Muscle of leg (tissue), 11 donors: Measurements from ENCODE around the gene FAM83D. TPM values are rescaled to one million over a fixed set of nuclear protein-coding genes. Genes with fewer than 3 reads are reported as not detected.
A peak's percentile ranks its signal among the peaks of the same experiment; 100 is the strongest.

Source experiments
- DNase-seq: peaks from one replicate; pipeline ENCODE4 v3.0.0; 2013
- H3K27ac ChIP-seq: one replicate; pipeline ENCODE4 v1.5.1; 2013; ENCODE audit warnings: mild to moderate bottlenecking, low read length, control low read depth
- H3K27me3 ChIP-seq: one replicate; pipeline ENCODE4 v1.6.1; 2013; ENCODE audit warnings: low read length; ENCODE audit not compliant: control insufficient read depth, insufficient read depth
- H3K36me3 ChIP-seq: one replicate; pipeline ENCODE4 v1.6.1; 2013; ENCODE audit warnings: low read length; ENCODE audit not compliant: control insufficient read depth, insufficient read depth
- H3K4me1 ChIP-seq: one replicate; pipeline ENCODE4 v1.6.1; 2013; ENCODE audit warnings: low read length; ENCODE audit not compliant: control insufficient read depth, insufficient read depth
- H3K4me3 ChIP-seq: one replicate; pipeline ENCODE4 v1.5.1; 2013; ENCODE audit warnings: low read length, control low read depth
- H3K9me3 ChIP-seq: replicated peaks from 2 replicates; pipeline ENCODE4 v1.6.1; 2013; ENCODE audit warnings: low read depth, low read length; ENCODE audit not compliant: control insufficient read depth
- WGBS: methylation state at CpG from one replicate; pipeline ENCODE4 v1.1.5; 2013; ENCODE audit warnings: missing lambda C conversion rate; ENCODE audit not compliant: insufficient coverage; 5-methylcytosine and 5-hydroxymethylcytosine counted together
- polyA plus RNA-seq, 8 donors: library from polyadenylated mRNA; unstranded; fragments of 120-200 nt; gene quantifications; one replicate each; pipeline versions ENCODE4 v1.2.1 to v1.2.3, GENCODE V29; 2013; ENCODE audit warnings: inconsistent platforms in 1 of 8, low replicate concordance in 1 of 8; ENCODE audit not compliant: insufficient read length in 8 of 8, insufficient read depth in 1 of 8
- total RNA-seq: library from RNA; stranded (reverse); fragments of 120-200 nt; gene quantifications from one replicate; pipeline ENCODE4 v1.2.4, GENCODE V29; 2013

The FAM83D gene
- total and polyA plus RNA-seq, 9 donors, result 5.7 to 13.0 (median 9.1) TPM

GRCh38 chr20:38962044-38962927 lies 36.1 kb downstream of the FAM83D start, which contains the start of gene DHX35:
DHX35 (plus strand) TSS chr20:38962344; CDS start chr20:38962368, 24 bp downstream.
- H3K4me1 ChIP-seq, result peaks cover 7% of the 10 kb centered on the region
- peaks cover 2% of the 10 kb centered on the region for H3K36me3 ChIP-seq
- H3K27me3 ChIP-seq, result no peaks in the 10 kb centered on the region
- DNase-seq, result peak; percentile 99
- 0% methylated on average over 68 of the region's 70 CpGs for WGBS
- H3K9me3 ChIP-seq, result no peaks in the 10 kb centered on the region
- H3K4me3 ChIP-seq, result peak within 1 kb of the TSS; percentile 89
- H3K27ac ChIP-seq, result peak within 1 kb of the TSS; percentile 90

DNA sequence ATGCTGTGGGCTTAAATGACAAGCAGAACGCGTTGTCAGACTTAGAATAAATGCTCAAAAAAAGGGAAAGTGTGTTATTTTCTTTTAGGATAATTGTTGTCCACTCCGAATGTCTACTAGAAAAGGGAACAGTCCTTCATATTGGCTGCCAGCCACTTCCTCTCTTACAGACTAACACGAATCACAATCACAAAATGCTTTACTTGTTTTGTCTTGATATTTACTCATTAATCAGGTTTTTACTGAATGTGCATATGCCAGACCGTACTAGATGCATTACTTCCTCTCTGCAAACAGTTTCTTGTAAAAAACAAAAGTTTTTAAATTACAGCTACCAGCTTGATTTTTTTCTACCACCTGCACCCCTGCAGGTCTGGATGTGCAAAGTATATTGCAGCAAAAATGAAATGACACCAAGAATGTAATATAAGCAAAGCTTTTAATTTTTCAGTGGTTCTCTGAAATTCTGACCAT lies 36.7 kb downstream of the FAM83D start:
- DNase-seq, result peak; percentile 42
- Histone ChIP-seq H3K27ac (no peak overlapping the region), H3K4me3 (peak overlapping the region; percentile 89), H3K27me3 (no peaks in the 10 kb centered on the region), H3K36me3 (peaks cover 3% of the 10 kb centered on the region), H3K4me1 (peaks cover 7% of the 10 kb centered on the region), H3K9me3 (no peaks in the 10 kb centered on the region)
- no CpG with 5 or more reads among the region's 5 CpGs for WGBS

DNA sequence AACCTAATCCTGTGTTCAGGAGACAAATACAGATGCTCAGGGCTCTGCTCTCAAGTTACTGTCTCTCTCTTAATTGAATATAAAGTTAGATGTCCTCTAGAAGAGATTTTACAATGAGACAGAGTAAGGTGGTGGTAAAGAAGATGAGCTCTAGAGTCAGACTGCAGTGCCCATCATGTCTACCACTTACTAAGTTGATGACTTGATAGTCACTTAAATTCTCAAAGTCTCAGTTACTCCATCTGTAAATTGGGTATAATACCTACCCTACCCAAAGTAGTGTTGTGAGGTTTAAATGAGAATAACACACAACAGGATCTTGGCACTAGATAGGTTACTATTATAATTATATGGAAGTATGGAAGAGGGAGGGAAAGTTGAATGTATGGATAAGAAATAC lies 37.5 kb downstream of the FAM83D start:
- Histone ChIP-seq H3K4me1 (peaks cover 7% of the 10 kb centered on the region), H3K4me3 (no peak overlapping the region), H3K27me3 (no peaks in the 10 kb centered on the region), H3K27ac (no peak overlapping the region), H3K9me3 (no peaks in the 10 kb centered on the region), H3K36me3 (peaks cover 8% of the 10 kb centered on the region)
- DNase-seq, result no peak

GRCh38 chr20:38965264-38965663 lies 39.0 kb downstream of the FAM83D start:
- peaks cover 18% of the 10 kb centered on the region for H3K36me3 ChIP-seq
- DNase-seq, result no peak
- no peaks in the 10 kb centered on the region for H3K27me3 ChIP-seq
- H3K27ac ChIP-seq, result no peak overlapping the region
- no peaks in the 10 kb centered on the region for H3K9me3 ChIP-seq
- H3K4me1 ChIP-seq, result peaks cover 7% of the 10 kb centered on the region
- H3K4me3 ChIP-seq, result no peak overlapping the region

- Histone ChIP-seq H3K27me3 (no peaks in the 10 kb centered on the region), H3K27ac (no peak overlapping the region), H3K36me3 (peaks cover 23% of the 10 kb centered on the region), H3K4me1 (peaks cover under 1% of the 10 kb centered on the region), H3K4me3 (no peak overlapping the region), H3K9me3 (no peaks in the 10 kb centered on the region)
- 88% methylated on average over 1 of the region's 6 CpGs for WGBS
- no peak for DNase-seq
These were observed 41.9 kb downstream of the FAM83D start for GRCh38 chr20:38968090-38968489.

GRCh38 chr20:38969708-38970107 lies 43.5 kb downstream of the FAM83D start:
- no peaks in the 10 kb centered on the region for H3K27me3 ChIP-seq
- no peaks in the 10 kb centered on the region for H3K9me3 ChIP-seq
- no peaks in the 10 kb centered on the region for H3K4me1 ChIP-seq
- peaks cover 26% of the 10 kb centered on the region for H3K36me3 ChIP-seq
- no peak overlapping the region for H3K4me3 ChIP-seq
- 100% methylated on average over 1 of the region's 4 CpGs for WGBS
- H3K27ac ChIP-seq, result no peak overlapping the region
- no peak for DNase-seq

DNA sequence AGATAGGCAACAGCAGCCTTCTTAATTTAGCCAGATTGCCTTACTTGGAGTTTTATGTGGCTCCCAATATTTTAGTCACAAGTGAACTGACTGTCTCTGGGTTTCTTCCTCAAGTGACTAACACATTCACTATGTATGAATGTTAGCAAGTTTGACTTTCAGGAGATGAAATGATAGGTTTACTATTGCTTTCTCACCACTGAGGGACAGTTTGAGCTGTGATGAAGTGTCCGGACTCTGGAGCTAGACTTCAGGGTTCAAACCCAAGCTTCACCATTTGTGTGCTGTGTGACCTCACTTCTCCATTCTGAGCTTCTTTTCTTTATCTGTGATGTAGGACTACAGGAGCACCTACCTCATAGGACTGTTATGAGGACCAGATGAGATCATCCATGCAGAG lies 44.1 kb downstream of the FAM83D start:
- DNase-seq, result no peak
- H3K36me3 ChIP-seq, result peaks cover 25% of the 10 kb centered on the region
- H3K4me1 ChIP-seq, result no peaks in the 10 kb centered on the region
- H3K27ac ChIP-seq, result no peak overlapping the region
- no peaks in the 10 kb centered on the region for H3K27me3 ChIP-seq
- no peak overlapping the region for H3K4me3 ChIP-seq
- 100% methylated on average over 1 of the region's 1 CpG for WGBS
- no peaks in the 10 kb centered on the region for H3K9me3 ChIP-seq

DNA sequence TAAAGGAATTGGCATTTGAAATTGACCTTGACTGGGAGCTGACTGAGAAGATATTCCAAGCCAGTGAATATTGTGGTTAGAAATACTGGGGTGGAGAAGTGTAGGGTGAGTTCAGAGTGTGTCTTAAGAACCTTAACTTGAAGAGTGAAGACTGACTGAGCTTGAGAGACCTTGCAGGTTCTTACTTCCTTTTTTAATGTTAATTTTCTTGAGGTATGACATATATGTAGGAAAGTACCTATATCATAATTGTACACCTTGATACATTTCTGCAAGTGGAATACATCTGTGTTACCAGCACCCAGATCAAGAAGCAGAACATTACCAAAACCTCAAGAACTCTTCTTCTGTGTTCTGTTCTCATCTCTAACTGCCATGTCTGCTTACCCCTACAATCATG lies 46.9 kb downstream of the FAM83D start:
- H3K9me3 ChIP-seq, result no peaks in the 10 kb centered on the region
- H3K27me3 ChIP-seq, result no peaks in the 10 kb centered on the region
- H3K36me3 ChIP-seq, result peaks cover 27% of the 10 kb centered on the region
- no peak overlapping the region for H3K27ac ChIP-seq
- no peak overlapping the region for H3K4me3 ChIP-seq
- DNase-seq, result no peak
- no peaks in the 10 kb centered on the region for H3K4me1 ChIP-seq

DNA sequence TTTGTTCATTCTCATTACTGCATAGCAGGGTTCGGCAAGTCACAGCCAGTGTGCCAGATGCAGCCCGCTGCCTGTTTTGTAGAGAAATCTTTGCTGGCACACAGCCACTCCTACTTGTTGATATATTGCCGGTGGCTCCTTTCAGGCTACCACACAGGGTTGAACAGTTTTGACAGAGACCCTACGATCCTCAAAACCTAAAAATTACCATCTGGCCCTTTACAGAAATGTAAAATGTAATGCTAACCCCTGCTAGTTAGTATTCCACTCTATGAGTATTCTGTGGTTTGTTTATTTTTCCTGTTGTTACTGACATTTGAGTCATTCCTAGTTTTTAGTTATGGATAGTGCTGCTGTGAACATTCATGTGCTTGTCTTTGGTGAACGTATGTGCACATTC lies 47.4 kb downstream of the FAM83D start:
- no peak overlapping the region for H3K27ac ChIP-seq
- 100% methylated on average over 2 of the region's 5 CpGs for WGBS
- DNase-seq, result no peak
- no peaks in the 10 kb centered on the region for H3K4me1 ChIP-seq
- no peaks in the 10 kb centered on the region for H3K27me3 ChIP-seq
- H3K4me3 ChIP-seq, result no peak overlapping the region
- peaks cover 23% of the 10 kb centered on the region for H3K36me3 ChIP-seq
- H3K9me3 ChIP-seq, result no peaks in the 10 kb centered on the region

DNA sequence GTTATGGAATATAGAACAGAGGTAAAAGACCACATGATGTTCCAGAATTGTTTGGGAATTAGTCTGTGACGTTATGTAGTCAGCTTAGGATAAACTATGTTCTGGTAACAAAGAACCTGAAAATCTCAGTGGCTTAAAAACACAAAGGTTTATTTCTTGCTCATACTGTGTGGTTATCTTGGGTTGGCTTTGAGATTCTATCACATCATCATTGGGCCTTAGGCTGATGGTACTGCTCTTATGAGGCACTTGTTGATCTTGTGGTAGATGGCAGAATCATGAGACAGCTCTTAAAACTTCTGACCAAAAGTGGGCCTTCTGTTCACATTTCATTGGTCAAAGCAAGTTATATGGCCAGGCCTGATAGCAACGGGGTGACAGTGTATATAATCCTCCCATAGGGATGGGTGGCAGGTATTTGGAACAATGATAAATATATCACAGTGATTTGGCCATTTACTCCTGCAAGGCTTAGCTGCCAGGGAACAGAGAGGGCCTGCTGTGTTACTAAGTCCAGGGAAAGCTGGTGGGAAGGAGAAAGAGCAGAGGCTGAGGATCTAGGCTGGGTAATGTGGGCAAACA lies 49.4 kb downstream of the FAM83D start:
- Histone ChIP-seq H3K4me1 (no peaks in the 10 kb centered on the region), H3K4me3 (no peak overlapping the region), H3K9me3 (no peaks in the 10 kb centered on the region), H3K27ac (no peak overlapping the region), H3K36me3 (peaks cover 10% of the 10 kb centered on the region), H3K27me3 (no peaks in the 10 kb centered on the region)
- no peak for DNase-seq
- WGBS, result no CpG with 5 or more reads among the region's 2 CpGs
